Activated T-cell treated with anti-CD3 and anti-CD28 coated beads, Interleukin-2, amount 50 U/mL, for 1 hour (primary cell): ENCODE measurements around the gene OTUD3.

Source experiments
- DNase-seq: peaks from one replicate; pipeline ENCODE4 v3.0.0-alpha.2; 2020

Gene OTUD3

DNA sequence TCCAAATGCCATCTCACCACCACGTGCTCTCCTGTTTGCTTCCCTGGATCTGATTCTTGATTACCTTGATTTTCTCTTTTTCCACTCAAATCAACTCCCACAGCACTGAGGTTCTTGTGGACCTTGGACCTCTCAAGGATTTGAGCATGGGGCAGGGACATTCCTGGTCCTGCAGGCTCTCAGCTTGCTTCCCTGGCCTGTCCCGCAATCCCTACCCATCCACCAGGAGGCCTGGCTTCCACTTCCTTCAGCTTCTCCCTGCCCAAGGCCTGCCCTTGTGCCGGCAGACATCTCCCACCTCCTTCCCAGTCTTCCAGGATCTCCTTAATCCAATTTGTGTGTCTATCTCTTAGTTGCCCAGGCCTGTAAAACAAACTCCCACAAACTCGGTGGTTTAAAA, 75.6 kb downstream of the OTUD3 start:
- DNase-seq: no peak

DNA sequence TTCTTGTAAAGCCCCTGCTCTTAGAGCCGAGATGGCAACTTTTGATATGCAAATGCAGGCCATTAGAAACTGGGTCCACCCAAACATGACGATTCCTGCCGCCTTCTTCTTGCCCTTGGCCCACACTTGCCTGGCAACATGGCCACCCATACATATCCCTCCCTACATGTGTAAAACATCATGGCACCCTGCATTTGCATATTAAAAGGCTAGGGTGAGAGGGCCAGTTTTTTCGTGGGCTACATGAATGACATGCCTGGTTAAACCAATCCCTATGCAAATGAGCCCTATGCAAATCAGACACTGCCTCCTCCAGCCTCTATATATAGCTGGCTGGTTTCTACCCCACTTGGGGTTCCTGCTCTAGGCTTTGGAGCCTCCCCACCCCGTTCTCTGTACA, 78.4 kb downstream of the OTUD3 start:
- no peak for DNase-seq
